HG03469 (cell line): ENCODE results near the gene KCTD2.
"Not testable (repeated sequence)": the region's sequence is repeated elsewhere in the genome, so short reads cannot be mapped to it uniquely, and the experiment has no call there.

ENCODE experiments used
- ATAC-seq: cut with Tn5 transposase; IDR thresholded peaks from one replicate; pipeline ENCODE4 v1.9.1; 2021; ENCODE audit warnings: mild to moderate bottlenecking, moderate library complexity, moderate number of reproducible peaks; ENCODE audit not compliant: unreplicated experiment

KCTD2 gene

DNA sequence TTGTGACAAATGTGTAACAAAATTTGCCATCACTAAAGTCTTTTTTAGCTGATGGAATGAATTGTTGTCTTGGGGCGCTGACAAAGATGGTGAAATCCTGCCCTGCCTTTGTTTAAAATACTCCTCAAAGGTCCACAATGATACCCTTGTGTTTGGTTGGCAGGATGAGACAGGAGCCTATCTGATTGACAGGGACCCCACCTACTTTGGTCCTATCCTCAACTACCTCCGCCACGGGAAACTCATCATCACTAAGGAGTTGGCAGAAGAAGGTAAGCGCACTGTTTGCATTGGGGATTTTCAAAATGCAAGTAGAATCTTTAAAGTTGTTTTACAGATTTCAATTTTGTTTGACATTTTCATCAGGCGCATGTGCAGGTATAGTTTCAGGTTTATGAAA is 2.0 kb downstream of the KCTD2 start:
- ATAC-seq = no peak

DNA sequence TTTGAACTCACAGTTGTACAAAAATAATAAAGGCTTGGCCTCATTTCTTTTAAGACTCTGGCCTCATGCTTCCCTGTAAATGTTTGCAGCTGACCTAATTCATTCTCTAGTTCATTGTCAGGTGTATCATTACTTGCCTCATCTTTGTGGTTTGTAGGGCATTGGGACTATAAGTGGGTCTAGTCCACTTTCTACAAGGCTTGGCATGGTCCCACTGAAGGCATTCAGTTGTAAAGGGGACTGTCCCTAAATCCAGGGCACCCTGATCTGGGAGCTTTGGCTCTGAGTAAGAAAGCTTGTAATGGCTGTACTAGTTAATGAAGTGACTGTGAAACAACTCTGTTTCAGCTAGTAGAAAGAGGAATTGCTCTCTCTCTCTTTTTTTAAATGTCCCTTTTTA is 2.7 kb downstream of the KCTD2 start:
- no peak for ATAC-seq

DNA sequence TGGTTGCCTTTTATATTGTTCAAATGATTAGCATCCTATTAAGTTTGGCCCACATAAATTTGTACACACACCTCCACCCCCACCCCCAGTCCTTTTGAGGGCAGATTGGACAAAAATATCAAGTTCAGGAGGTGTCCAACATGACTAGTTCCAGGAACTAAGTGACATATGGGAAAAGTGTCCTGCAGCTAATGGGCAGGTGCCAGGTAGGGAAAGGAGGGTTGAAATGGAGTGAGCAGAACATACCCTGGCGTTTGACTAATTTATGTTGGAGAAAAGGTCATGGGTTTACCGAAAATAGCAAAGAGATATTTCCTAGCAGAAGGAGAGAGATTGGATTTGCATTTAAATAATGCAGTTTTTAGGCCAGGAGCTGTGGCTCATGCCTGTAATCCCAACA is 4.9 kb downstream of the KCTD2 start:
- no peak for ATAC-seq

DNA sequence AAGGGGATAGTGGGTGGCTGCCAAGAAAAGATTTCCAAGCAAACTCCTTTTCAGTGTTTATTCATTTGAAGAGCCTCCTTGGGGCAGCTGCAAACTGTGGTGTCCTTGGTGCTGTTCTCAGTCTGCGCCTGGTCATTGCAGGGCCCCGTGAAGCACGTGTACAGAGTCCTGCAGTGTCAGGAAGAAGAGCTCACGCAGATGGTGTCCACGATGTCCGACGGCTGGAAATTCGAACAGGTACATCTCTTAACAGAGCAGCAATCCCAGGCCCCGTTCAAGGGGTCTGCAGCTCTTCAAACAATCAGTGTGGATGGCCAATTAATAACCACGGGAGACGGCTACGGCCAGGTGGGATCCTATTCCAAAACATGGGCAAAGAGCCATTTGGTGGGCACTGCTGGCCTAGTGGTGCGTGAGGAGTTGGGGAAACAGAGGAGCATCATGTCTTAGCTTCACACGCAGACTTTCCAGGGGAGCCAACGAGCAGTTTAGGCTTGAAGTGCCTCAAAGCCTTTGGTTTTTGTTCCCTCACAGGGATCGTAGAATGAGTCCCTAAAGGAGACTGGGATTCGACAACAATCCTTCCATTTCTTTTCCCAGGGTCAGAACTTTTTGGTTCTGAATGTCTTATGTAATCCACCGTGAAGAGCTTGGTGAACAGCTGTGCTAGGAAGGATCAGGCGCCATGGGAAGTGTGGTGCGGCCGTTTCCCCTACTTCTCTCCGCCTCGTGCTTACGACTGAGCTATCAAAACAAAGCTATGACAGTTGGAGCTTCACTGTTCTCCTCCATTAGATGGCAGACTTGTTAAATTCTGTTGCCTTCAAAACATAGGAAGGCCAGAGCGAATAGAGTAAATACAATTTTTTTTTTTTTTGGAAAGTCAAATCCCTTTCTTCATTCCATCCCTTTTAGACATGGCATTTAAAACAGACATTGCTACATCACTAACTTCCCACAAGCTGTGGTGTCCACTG is 12.6 kb downstream of the KCTD2 start:
- no peak for ATAC-seq

DNA sequence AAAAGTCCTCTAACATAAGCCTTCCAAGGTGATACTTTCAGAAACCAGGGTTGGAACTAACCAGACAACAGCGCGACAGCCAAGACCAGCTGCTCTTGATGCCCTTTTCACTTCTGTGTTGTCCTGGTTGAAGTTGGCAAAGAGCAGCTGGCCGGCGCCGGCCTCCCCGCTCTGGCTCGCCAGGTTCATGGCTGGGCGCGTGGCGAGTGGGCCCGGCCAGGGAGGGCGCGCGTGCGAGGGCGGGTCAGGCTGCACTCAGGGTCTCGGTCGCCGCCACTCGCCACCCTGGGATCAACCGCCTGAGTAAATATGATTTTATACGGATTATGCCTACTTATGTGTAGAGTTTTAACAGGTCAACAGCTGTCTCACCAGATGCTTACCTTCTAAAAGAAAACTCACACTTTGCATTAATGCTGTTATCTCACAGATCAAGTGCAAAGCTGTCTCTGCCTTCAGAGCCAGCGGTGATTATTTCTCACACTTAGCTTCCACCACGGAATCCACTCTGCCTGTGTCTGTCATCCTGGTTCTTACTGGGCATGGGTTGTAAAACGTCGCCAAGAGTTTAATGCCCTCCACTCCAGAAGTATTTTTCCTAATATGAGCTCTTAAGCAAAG is 13.5 kb downstream of the KCTD2 start:
- no peak for ATAC-seq

DNA sequence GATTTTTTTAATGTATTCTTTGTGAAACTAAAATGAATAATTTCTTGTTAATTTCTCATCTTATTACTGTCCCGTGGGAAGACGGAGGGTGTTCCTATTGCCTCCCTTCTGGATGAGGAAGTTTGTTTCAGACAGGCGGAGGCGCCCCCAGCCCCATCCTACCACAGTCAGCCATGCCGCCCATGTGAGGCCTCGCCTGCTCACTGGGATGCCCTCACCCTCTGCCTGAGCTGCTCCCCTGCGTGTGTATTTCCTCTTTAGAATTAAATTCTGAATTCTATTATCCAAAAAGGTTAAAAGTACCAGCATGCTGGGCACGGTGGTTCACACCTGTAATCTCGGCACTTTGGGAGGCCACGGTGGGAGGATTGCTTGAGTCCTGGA is 14.0 kb downstream of the KCTD2 start:
- no peak for ATAC-seq

DNA sequence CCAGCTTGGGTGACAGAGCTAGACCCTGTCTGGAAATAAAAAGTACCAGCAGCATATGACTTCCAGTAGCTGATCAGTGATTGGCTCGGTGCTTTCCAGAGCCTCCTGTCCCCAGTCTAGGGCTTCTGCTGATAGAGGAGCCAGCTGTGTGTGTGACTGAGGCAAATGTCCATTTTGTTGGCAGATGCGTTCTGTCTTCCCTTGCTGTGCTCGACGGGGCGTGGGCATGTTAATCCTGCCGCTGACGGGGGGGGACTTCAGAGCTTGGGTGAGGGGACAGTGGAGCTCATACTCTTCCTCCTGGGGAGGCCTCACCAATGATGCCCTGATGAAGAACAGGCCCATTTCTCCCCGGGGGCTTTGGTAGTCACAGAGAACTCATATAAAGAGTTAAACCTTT is 14.6 kb downstream of the KCTD2 start:
- no peak for ATAC-seq

DNA sequence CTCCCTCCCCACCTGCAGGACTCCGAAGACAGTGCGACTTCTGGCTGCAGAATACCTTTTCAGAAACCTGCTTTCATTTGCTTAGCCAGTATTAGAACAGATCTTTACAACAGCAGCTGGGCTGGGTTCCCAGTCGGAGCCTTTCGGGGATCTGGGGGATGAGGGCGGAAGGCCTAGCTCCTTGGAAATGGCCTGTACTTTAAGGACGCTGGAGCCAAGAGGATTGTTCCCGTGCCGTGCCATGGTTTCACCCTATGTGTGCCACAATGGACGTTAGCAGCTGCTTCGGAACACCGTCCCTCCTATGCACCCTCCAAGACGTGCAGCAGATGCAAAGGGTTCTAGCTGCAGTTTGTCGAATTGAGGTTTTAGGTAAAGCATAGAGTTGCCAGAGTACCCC is 16.2 kb downstream of the KCTD2 start:
- ATAC-seq = no peak

DNA sequence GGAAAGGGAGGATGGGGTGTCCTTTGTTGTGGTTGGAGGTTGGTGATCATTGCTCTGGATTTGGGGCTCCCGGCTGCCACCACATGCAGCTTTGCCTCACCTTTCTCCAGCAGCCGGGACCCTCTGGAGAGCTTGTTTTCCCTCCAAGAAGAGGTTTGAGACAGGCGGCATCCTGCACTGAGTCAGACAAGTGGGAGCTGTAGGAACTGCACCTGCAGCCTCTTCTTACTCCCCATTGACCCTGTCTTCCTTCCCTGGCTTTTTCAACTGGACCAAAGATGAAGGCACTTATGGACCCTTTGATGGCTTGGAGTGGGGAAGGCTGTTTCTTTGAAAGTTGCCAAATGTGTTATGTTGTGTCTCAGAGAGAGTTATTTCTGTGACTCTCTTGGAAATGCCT is 16.6 kb downstream of the KCTD2 start:
- no peak for ATAC-seq

DNA sequence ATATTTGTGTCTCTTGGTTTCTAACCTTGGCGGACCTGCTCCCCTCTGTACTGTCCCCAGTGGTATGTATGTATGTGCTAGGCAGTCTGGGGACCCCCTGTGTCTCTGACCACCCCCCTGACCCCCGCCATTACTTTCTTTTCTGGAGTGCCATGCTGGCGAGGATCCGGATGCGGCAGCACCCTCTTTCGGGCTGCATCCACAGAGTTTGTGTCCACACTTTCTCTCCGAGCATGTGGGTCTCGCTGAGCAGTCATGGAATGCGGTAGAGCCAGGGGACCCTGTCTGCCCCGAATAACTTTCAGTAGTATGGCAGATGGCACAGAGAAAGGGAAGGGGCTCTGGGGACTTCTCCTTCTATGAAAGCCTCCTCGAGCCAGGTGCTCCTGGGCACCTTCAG is 17.0 kb downstream of the KCTD2 start:
- no peak for ATAC-seq

DNA sequence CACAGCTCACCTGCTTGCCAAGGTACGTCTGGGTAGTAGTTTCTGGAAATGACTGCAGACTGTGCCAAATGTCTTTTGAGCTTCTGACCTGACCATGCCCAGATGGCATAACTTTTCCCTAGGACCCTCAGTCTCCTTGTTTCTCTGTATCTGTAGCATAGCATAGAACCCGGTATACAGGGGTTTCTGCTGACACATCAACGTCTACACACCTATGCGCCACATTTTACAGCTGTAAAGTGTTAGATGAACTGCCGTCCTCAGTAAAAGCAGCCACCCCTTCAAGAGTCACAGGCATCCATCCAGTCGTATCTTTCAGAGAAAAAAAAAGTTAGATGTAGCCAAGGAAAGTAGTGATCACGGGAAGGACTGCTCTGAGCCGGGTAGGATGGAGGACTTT is 17.4 kb downstream of the KCTD2 start:
- ATAC-seq = no peak

DNA sequence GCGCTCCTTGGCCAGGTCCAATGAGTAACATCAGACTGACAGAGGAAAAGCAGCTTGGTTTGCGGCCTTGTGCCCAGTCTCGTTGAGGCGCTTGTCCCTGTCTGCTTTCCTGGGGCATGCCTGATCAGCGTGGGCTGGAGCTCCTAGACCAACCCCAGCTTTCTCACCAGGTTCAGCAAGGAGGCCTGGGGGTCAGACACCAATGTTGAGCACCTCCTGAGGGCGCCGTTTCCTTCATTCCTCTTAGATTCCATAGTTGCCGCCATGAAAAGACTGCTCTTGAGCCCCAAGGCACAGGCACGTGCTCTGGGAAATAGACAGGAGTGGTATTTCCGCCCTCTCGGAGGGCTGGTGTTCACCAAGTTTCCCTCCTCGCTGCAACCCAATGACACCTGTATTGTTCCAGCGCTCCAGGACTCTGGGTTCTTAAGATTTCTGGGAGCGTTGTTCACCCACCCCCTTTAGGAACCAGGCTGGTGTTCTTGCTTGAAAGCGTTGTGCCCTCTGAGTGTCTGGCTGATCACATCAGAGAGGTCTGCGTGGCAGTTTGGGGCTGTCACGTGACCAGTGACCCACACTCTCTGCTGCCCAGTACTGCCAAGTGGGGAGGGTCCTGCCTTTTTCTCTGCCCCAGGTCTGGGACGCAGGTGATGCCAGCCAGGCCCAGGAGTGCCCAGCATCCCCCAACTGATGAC is 18.0 kb downstream of the KCTD2 start:
- no peak for ATAC-seq

DNA sequence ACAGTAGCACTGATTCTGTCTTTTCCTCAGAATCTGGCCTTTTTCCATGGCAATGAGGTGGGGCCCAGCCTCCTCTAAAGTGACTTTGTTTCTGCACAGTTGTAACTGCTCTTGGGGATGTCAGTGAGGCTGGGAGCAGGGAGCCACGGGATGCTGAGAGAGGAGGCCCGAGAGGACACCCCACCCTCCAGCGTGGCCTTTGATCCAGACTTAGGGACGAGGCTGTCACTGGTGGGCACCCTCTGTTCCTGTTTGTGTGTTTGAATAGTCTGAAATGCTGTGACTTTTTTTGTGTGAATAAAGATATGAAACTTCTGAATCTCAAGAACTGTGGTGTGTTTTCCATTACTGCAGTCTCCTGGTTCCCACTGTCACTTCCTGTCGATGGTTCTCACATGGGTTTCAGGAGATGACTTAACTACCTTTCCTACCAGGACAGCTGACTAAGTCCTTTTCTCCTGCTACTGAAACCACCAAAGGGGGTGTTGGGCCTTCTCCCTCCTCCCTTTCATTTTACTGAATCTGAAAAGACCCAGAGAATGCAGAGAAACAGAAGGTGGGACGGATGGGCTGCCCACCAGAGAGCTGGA is 18.6 kb downstream of the KCTD2 start:
- ATAC-seq = no peak

DNA sequence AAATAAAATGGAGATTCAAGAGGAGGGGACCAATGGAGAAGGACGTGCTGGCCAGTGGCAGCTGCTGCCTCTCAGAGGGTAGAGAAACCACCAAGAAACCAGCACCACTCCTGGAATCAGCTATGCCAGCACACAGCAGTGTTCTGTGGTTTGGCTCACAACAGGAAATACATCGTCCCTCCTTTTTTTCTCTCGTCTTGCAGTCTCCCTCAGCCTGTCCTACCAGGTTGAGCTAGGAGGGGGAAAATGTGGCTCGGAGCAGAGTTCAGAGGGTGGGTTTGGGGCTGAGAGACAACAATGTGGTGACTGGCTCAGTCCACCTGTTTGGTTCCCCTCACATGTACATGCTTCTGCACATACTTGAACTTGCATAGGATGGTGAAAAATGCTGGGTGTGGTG is 20.8 kb downstream of the KCTD2 start:
- no peak for ATAC-seq

DNA sequence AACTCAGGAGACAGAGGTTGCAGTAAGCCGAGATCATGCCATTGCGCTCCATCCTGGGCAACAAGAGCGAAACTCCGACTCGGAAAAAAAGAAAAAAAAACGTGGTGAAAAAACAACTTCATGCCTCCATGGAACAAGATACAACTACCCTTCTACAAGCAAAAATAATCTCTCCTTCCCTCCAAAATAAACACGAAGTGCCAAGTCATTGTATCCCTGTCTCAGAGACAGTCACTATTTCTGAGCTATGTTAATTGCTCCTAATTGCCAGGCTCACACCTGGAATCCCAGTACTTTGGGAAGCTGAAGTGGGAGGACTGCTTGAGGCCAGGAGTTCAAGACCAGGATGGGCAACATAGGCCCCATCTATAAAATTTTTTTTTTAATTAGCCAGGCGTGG is 21.7 kb downstream of the KCTD2 start:
- no peak for ATAC-seq

DNA sequence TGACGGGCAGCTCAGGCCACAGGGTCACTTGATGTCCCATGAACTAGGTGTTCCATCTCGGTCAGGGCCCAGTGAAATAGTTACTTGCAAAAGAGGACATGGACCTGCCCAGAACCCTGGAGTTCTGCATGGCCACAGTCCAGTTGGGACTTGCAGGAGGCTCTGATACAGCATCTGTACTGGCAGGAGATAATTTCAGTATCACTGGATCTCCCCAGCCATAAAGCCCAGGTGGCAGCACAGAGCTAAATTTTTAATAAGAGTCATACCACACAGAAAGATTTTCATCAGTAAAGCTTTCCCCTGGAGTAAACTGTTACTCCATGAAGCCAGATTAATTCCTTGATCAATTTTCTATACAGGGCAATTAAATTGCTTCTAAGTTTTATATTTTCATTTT is 22.8 kb downstream of the KCTD2 start:
- no peak for ATAC-seq

DNA sequence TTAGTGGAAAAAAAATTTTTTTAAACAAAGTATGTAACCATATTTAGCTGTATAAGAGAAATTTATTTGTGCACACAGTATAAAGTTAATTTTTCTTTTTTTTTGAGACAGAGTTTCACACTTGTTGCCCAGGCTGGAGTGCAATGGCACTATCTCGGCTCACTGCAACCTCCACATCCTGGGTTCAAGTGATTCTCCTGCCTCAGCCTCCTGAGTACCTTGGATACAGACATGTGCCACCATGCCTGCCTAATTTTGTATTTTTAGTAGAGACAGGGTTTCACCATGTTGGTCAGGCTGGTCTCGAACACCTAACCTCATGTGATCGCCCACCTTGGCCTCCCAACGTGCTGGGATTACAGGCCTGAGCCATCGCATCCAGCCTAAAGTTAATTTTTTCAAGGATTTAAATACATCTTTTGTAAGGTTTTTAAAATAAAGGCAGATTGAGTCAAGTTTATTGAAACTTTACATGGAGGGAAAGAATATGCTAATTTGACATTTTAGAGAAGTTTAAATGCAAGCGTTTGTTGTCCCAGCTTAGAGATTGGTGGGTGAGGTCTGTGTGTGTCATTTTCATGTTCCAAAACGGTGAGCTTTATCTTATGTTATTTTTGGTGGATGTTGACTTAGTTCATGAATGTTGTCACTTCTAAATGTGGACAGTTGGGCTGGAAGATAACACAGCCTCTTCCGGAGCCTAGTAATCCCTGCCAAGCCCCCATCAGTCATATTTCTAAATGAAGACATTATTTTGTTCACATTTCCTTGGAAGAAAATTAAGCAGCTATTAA is 24.6 kb downstream of the KCTD2 start:
- ATAC-seq = not testable (repeated sequence)

DNA sequence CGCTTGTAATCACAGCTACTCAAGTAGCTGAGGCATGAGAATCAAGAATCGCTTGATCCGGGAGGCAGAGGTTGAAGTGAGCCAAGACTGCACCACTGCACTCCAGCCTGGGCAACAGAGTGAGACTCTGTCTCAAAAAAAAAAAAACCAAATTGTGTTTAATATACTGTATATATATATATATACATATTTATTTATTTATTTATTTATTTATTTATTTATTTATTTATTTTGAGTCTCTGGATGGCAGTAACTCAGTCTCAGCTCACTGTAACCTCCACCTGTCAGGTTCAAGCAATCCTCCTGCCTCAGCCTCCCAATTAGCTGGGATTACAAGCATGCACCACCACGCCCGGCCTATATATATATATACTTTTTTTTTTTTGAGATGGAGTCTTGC is 25.9 kb downstream of the KCTD2 start:
- ATAC-seq = not testable (repeated sequence)

DNA sequence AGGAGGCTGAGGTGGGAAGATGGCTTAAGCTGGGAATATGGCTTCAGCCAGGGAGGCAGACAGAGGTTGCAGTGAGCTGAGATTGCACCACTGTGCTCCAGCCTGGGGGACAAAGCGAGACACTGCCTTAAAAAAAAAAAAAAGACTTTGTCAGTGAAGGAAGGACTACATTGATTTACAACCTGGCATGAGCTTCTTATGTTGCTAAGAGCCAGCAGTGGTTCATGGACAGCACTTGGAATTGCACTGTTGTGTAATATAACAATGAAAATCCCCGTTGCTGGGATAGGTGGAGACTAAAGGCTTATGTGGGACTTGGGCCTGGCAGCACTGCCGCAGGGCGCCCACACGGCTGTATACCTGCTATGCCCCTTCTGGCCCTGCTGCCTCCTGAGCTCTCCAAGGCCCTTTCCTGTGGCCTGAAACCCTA is 26.6 kb downstream of the KCTD2 start:
- ATAC-seq = no peak

DNA sequence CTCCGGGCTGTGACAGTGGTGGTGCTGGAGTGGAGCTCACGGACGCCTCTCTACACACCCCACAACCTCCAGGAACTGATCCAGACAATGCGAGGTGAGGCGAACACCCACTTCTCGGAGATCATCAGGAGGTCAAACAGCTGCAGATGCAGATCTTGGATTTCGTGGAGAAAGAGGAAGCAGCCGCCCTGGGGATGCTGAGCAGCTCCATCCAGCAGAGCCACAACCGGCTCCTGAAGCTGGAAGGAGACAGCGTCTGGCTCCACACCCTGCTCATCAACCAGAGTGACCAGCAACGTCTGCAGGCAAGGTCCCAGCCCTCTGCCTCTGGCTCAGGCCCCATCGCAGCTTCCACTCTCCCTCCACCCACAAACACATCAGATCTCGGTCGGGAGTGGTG is 27.5 kb downstream of the KCTD2 start:
- ATAC-seq = no peak
